ENCODE measurements around the gene SVBP.

The SVBP gene

GRCh38 chr1:42759114-42759513, 58.1 kb downstream of the SVBP start:
- Histone ChIP-seq H3K4me1 (ENCODE audit: low read depth, poor library complexity, severe bottlenecking) (peaks cover 3% of the 10 kb centered on the region), H3K4me3 (IDR thresholded peaks at IDR 0.05; ENCODE audit: insufficient read depth, low read depth, low read length) (no peak overlapping the region), H2AFZ (ENCODE audit: low read depth) (no peak overlapping the region), H3K27me3 (ENCODE audit: insufficient read depth, low read depth) (no peaks in the 10 kb centered on the region), H3K4me2 (no peak overlapping the region), H4K20me1 (ENCODE audit: insufficient read depth) (no peaks in the 10 kb centered on the region), H3K9ac (no peak overlapping the region), H3K79me2 (ENCODE audit: insufficient read depth, low read depth) (no peaks in the 10 kb centered on the region; the same call in 1 of the 2 replicates), H3K36me3 (ENCODE audit: insufficient read depth) (no peaks in the 10 kb centered on the region), H3K27ac (no peak overlapping the region)
- TF ChIP-seq CTCF (conservative IDR thresholded peaks at IDR 0.05; ENCODE audit: low read depth, low read length): no peak

GRCh38 chr1:42758641-42759040, 58.6 kb downstream of the SVBP start:
- TF ChIP-seq CTCF (conservative IDR thresholded peaks at IDR 0.05; ENCODE audit: low read depth, low read length): no peak
- Histone ChIP-seq H3K9ac (no peak overlapping the region), H3K27me3 (ENCODE audit: insufficient read depth, low read depth) (no peaks in the 10 kb centered on the region), H3K4me2 (no peak overlapping the region), H3K4me1 (ENCODE audit: low read depth, poor library complexity, severe bottlenecking) (peaks cover 3% of the 10 kb centered on the region), H4K20me1 (ENCODE audit: insufficient read depth) (no peaks in the 10 kb centered on the region), H2AFZ (ENCODE audit: low read depth) (no peak overlapping the region), H3K27ac (no peak overlapping the region), H3K36me3 (ENCODE audit: insufficient read depth) (no peaks in the 10 kb centered on the region), H3K4me3 (IDR thresholded peaks at IDR 0.05; ENCODE audit: insufficient read depth, low read depth, low read length) (no peak overlapping the region), H3K79me2 (ENCODE audit: insufficient read depth, low read depth) (no peaks in the 10 kb centered on the region)

GRCh38 chr1:42757892-42758275, 59.3 kb downstream of the SVBP start:
- H3K27me3 ChIP-seq (ENCODE audit: insufficient read depth, low read depth): no peaks in the 10 kb centered on the region
- no peak overlapping the region for H3K4me2 ChIP-seq
- H3K4me1 ChIP-seq (ENCODE audit: low read depth, poor library complexity, severe bottlenecking): peaks cover 3% of the 10 kb centered on the region
- H3K79me2 ChIP-seq (ENCODE audit: insufficient read depth, low read depth): no peaks in the 10 kb centered on the region
- no peak overlapping the region for H2AFZ ChIP-seq (ENCODE audit: low read depth)
- no peak overlapping the region for H3K27ac ChIP-seq
- no peaks in the 10 kb centered on the region for H4K20me1 ChIP-seq (ENCODE audit: insufficient read depth)
- H3K4me3 ChIP-seq (IDR thresholded peaks at IDR 0.05; ENCODE audit: insufficient read depth, low read depth, low read length): no peak overlapping the region
- no peak for TF ChIP-seq CTCF (conservative IDR thresholded peaks at IDR 0.05; ENCODE audit: low read depth, low read length)
- H3K9ac ChIP-seq: no peak overlapping the region
- H3K36me3 ChIP-seq (ENCODE audit: insufficient read depth): no peaks in the 10 kb centered on the region

All from KMS-11 (cell line).